ENCODE data around the gene SNX7.

DNA sequence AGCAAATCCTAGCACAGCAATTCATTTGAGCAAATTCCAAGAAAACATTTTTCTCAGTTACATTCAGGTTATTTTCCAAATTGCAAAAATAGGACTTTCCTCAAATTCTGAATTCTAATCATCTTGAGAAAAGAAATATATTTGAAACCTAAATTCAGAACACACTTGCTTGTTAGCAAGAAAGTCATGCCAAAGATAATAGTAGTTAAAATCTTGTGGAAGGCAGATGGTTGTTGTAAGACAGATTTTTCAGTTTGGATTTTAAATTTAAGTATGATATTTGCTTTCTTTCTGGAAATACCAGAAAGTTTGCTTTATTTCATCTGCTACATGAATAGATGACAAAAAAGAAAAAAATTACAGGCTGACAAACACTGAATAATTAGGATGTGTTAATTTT, 29.1 kb downstream of the SNX7 start:
- TF ChIP-seq EP300 (IDR thresholded peaks at IDR 0.05) (no peak), POLR2A (IDR thresholded peaks at IDR 0.05) (no peak)
- TF ChIP-seq, protein P1, sequence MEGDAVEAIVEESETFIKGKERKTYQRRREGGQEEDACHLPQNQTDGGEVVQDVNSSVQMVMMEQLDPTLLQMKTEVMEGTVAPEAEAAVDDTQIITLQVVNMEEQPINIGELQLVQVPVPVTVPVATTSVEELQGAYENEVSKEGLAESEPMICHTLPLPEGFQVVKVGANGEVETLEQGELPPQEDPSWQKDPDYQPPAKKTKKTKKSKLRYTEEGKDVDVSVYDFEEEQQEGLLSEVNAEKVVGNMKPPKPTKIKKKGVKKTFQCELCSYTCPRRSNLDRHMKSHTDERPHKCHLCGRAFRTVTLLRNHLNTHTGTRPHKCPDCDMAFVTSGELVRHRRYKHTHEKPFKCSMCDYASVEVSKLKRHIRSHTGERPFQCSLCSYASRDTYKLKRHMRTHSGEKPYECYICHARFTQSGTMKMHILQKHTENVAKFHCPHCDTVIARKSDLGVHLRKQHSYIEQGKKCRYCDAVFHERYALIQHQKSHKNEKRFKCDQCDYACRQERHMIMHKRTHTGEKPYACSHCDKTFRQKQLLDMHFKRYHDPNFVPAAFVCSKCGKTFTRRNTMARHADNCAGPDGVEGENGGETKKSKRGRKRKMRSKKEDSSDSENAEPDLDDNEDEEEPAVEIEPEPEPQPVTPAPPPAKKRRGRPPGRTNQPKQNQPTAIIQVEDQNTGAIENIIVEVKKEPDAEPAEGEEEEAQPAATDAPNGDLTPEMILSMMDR (IDR thresholded peaks at IDR 0.05) = no peak
